ENCODE data around the gene DDIT3.
"Not testable (repeated sequence)": the region's sequence is repeated elsewhere in the genome, so short reads cannot be mapped to it uniquely, and the experiment has no call there.

The DDIT3 gene, protein sequence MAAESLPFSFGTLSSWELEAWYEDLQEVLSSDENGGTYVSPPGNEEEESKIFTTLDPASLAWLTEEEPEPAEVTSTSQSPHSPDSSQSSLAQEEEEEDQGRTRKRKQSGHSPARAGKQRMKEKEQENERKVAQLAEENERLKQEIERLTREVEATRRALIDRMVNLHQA

DNA sequence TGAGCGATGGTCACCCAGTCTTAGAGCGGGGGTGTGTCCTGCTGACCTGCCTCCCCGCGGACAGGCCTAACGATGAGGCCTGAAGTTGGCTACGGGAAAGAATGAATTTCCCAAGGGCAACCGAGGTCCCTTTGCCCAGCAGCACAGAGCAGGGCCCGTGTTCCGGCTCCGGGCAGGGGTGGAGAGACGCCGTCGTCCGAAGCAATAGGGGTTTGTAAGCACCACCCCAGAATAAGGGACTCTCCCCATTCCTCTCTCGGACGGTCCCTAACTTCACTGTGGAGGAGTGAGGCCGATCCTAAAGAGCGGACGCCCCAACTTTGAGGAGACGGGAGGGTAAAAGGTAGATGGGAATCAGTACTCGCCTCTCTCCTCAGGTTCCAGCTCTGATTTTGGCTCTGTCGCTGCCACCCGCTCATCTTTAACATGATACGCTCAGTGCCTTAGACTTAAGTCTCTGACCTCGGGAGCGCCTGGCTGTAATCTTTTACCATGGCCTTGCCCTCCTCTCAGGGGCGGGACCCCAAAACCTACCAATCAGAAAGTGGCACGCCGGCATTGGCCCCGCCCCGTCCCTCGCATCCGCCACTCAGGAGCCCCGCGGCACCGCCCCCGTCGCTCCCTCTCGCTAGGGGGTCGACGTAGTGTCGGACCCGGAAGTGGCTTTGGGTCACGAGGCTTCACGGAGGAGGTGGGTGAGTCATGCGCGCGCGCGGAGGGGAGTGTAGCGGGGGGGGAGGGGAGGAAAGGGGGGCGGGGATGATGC is at the start of gene DDIT3:
Gene DDIT3 (minus strand): TSS at position 462 of the 766 bp plus-strand sequence. CDS start 3,108 bp downstream, outside the sequence.
- in situ Hi-C loops (cut with HindIII; ENCODE audit: low sequenced_read_pairs), result no loop called here

DNA sequence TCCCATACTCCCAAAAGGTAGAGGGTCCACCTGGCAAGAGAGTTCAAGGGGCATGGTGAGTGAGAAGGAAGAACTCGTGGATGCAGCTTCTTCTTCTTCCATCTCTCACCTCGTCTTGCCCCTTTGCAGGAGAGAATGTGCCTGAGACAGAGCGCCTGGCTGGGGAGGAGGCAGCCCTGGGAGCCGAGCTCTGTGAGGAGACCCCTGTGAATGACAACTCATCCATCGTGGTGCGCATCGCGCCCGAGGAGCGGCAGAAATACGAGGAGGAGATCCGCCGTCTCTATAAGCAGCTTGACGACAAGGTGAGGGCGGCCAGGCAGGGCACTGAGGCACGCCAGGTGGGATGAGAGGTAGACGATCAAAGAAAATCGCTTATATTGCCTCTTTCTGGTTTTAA is 49.5 kb upstream of the DDIT3 start:
- in situ Hi-C loops (cut with HindIII; ENCODE audit: low sequenced_read_pairs), result no loop called here

DNA sequence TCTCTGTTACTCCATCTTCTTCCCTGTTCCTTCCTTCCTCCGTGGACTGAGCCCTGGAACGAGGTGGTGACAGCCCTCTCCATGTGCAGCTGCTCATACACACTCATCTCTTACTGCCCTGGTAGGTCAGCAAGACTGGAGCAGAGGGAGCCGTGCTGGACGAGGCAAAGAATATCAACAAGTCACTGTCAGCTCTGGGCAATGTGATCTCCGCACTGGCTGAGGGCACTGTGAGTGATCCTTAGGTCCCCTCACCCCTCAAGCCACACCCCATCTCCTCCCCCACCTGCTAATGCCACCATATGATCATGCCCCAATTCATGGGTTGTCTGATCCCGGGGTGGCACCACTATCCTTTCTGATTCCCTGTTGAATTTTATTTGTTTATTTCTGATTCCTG is 48.5 kb upstream of the DDIT3 start:
- in situ Hi-C loops (cut with HindIII; ENCODE audit: low sequenced_read_pairs), result no loop called here

DNA sequence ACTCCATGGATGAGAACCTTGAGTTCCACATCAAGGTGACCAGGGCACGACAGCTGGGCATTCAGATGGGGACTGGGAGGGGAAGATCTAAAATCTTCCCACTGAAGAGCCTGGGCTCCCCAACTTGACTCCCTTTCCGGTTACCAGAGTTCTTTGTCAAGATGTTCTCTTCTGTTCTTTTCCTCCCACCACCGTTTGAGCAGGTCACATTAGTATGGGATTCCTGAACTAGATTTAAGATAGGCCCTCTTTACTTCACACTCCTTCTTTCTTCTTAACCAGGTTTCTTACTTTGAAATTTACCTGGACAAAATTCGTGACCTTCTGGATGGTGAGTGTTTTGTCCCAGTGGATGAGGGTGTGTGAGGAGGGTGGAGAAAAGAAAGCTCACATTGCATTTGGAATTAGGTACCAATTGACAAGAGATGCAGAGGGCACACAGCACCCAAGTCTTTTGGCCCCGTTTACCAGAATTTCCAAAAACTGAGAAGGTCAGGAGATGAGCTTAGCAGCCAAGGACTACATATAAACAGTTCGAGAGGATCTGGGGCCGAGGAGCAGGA is 43.9 kb upstream of the DDIT3 start:
- in situ Hi-C loops (cut with HindIII; ENCODE audit: low sequenced_read_pairs), result no loop called here

DNA sequence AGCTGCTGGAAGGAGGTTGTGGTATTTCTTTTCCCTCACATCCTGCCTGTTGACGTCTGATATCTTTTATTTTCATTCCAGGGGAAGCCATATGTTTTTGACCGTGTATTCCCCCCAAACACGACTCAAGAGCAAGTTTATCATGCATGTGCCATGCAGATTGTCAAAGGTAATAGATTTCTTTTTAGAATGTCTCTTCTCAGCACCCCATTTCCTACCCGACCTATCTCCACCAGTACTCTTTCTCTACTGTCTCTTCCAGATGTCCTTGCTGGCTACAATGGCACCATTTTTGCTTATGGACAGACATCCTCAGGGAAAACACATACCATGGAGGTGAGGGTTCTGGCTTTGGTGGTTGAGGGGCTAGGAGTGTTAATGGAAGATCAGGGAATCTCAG is 43.0 kb upstream of the DDIT3 start:
- in situ Hi-C loops (cut with HindIII; ENCODE audit: low sequenced_read_pairs), result no loop called here

DNA sequence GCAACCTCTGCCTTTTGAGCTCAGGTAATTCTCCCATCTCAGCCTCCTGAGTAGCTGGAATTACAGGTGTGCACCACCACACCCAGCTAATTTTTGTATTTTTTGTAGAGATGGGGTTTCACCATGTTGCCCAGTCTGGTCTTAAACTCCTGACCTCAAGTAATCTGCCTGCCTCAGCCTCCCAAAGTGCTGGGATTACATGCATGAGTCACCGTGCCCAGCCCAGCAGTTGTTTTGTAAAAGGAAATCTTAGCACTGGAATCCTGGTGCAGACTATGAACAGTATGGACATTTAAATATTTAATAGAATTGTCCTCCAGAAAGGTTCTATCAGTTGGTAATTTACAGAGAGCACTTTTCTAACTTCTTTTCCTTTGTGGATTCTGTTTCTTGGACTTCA is 40.8 kb upstream of the DDIT3 start:
- in situ Hi-C loops (cut with HindIII; ENCODE audit: low sequenced_read_pairs), result not testable (repeated sequence)

DNA sequence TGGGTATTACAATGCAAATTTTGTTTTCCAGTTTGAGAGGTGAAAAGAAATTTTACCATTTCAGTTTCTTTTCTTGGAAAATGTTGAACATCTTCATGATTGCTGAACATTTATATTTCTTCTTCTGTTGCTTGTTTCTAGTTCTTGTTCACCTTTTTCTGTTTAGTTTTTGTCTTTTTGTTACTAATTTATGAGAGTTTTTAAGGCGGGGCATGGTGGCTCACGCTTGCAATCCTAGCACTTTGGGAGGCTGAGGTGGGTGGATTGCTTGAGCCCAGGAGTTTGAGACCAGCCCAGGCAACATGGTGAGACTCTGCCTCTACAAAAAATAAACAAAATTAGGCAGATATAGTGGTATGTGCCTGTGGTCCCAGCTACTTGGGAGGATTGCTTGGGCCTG is 40.2 kb upstream of the DDIT3 start:
- in situ Hi-C loops (cut with HindIII; ENCODE audit: low sequenced_read_pairs), result no loop called here

DNA sequence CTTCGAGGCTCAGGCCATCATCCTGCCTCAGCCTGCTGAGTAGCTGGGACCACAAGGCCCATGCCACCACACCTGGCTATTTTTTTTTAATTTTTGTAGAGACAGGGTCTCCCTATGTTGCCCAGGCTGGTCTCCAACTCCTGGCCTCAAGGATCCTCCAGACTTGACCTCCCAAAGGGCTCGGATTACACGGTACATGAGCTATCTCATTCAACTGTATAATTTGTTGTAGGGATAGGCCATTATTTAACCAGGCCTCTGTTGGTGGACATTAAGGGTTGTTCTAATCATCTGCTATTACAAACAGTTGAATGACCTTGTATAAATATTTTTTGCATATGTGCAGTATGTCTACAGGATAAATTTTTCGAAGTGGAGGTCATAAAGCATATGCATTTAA is 38.5 kb upstream of the DDIT3 start:
- in situ Hi-C loops (cut with HindIII; ENCODE audit: low sequenced_read_pairs), result no loop called here

DNA sequence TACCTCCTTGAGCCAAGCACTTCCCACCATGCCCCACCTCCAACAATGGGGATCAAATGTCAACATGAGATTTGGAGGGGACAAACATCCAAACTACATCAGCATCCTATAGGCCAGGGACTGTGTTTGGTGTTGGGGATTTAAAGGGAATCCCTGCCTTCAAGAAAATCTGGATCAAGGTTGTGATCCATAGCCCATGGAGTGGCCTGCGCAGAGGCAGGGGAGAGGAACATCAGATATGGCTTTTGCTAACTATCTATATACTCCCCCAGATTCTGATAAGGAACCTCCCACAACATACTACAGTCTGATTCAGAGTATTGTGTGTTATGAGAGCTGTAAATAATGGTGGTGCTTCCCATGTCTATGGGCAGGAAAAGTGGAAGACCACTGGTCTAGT is 34.6 kb upstream of the DDIT3 start:
- in situ Hi-C loops (cut with HindIII; ENCODE audit: low sequenced_read_pairs), result no loop called here

DNA sequence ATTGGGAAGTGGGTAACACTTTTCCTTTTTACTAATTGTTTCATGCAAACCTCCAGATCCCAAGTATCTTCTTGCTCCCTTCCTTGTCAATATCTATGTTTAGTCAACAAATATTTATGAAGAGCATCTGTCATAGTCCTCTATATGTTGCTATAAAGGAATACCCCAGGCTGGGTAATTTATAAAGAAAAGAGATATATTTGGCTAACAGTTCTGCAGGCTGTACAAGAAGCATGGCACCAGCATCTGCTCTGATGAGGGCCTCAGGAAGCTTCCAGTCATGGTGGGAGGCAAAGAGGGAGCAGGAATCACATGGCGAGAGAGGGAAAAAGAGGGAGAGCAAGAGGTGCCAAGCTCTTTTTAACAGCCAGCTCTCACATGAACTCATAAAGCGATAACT is 34.1 kb upstream of the DDIT3 start:
- in situ Hi-C loops (cut with HindIII; ENCODE audit: low sequenced_read_pairs), result no loop called here

DNA sequence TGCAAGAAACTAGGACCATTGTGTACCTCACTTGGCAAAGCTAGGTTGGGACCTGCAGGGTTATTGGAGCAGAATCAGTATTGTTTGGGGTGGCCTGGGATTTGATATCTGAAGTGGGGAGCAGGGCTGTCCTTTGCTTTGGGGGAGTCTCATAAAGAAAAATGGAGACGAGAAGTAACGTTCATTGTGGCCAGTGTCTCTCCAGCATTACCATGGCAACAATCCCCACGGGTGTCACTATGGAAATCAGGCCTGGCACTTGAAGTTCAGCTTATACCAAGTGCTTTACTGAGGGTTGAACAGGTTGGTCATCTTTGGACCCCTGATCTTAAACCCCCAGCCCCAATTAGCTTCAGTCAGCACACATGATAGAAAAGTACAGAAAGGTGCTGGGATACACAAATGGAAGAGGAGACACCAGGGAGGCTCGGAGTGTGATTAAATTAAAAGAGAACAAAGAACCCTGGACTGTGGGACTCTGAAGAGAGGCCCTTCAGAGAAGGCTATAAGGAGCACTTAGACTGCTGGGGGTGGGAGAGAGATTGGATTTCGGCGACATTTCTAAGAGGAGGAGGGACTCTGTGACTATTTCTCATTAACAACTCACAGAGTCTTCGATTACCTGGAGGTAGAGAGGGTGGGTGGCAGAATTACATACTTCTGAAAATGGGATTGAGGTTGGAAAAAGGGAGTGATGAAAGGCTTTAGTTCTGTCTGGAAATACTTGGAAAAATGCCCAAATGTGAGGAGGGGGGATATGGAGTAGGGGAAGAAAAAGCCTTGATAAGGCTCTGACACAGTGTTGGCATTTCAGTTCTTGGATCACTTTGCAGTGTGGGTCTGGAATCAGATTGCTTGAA is 33.3 kb upstream of the DDIT3 start:
- in situ Hi-C loops (cut with HindIII; ENCODE audit: low sequenced_read_pairs), result no loop called here

DNA sequence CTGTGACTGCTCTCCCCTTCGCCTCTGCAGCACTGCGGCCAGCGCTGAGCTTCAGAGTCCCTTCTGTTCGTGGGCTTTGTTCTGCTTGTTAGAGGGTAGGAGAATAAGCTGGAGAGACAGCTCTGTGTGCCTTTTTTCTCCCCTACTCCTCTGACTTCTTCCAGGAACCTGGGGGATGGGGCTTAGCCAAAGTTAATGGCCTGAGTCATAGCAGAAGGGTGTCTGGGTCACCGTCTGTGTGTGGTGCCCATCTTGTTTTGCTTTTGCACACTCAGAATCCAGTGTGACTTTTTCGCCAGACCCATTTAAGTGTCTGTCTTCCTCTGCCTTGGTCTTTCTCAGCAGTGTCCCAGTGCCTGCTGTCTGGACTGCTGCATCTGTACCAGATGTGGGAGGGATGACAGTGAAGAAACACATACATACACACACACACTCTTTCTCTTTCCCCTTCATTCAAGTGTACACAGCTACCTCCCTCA is 32.6 kb upstream of the DDIT3 start:
- in situ Hi-C loops (cut with HindIII; ENCODE audit: low sequenced_read_pairs), result no loop called here

DNA sequence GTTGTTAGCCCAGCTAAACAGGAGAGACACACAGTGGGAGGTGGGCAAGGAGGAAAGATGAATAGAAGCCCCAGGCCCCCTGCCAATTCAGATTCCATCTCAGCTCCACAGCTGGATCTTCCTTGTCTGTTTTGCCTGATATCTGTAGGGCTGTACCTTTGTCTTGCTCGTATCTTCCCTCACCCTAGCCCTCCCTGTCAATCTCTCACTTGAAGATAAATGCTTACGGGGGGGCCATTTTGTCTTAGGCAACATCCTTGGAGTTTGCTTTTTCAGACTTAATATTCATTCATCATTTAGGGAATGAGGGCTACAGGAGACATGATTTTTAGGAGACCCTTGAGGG is 32.0 kb upstream of the DDIT3 start:
- in situ Hi-C loops (cut with HindIII; ENCODE audit: low sequenced_read_pairs), result no loop called here

DNA sequence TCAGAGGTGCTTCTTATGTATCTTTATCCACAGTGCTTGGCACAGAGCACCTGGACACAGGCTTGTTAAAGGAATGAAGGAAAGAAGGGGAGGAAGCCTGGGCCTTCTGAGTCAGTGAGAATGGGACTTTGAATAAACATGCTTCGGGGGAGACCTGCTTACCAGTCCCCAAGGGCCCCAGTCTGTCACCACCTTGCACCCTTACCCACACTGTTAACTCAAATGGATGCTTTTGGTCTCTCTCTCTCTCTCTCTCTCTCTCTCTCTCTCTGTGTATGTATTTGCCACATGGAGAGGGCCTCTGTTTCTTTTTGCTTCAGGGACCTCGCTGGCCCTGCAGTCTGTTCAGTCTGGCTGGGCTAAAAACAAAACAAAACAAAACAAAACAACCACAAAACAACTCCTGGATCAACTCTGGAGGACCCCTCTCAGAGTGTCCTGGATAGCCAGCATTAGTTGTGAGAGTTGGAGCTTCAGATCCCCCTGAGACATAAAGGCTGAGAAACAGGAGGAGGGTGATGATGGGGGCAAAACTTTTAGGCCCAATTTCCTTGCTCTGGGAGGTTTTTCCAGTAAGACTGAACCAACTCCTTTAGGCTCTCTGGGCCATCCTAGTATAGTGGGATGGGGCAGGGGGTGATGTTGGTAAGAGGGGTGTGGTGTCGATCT is 31.5 kb upstream of the DDIT3 start:
- in situ Hi-C loops (cut with HindIII; ENCODE audit: low sequenced_read_pairs), result no loop called here

DNA sequence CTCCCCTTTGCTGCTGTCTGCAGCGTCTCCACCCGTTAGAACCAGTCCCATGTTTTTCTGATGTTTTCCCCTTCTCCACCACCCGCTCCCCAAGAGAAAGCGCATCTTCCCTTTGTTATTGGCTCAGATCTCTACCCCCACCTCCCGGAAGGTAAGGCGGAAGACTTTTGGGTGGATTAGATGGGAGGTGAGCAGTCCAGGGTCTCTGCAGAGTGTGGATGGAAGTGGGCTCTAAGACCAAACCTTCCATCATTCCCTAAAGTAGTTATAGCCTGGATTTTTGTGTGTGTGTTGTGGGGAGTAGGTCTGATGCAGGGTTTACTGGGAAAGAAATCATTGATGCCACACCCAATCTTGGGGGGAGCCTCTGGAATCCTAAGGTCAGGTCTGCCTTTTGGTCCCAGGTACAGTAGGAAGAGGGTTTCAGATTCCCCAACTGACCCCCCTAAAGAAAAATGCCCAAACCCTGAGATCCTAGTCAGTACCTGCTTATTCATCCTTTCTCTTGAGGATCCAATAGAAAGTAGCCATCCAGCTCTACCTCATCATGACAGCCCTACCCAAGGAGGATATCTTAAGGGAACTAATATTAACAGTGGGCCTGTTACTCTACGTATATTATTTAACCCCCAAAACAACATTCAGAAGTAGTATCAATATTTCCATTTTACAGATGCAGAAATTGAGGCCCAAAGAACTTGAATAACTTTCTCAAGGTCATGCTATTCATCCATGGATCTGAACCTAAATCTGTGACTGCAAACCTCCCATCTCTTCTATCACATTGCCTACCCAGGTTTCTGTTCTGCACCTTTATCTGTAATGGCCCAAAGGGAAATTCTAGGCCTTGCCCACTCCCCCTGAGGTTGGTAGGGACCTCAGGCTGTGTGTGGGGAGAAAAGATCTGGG is 30.6 kb upstream of the DDIT3 start:
- in situ Hi-C loops (cut with HindIII; ENCODE audit: low sequenced_read_pairs), result no loop called here

DNA sequence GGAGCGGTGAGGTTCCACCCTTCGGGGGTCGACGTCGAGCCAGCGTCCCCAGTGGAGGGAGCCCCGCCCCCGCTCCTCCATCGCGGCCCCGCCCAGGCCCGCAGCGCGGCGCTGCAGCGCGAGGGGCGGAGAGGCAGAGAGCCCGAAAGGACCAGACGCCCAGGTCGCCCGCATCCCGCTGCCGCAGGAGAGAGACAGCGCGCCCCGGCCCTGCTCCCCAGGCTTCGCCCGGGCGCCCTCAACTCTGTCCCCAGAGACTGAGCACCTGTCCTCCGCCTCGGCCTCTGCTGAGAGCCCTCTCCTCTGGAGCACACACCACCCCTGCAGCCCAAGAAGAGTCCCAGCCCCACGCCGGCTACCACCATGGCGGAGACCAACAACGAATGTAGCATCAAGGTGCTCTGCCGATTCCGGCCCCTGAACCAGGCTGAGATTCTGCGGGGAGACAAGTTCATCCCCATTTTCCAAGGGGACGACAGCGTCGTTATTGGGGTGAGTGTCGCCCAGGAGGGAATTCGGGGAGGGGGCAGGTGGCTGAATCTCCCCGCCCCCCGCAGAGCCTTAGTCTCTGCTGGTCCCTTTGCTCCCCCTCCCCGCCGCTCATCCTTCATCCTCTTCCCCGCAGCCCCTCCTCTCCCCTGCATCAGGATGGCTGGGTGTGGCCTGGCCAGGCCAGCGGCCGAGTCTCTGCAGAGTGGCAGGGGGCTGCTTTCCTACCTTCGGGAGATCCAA is 29.8 kb upstream of the DDIT3 start, which contains the start of gene KIF5A:
Gene KIF5A (plus strand): TSS at position 136 of the 732 bp plus-strand sequence. CDS start 228 bp downstream, at position 364.
- in situ Hi-C loops (cut with HindIII; ENCODE audit: low sequenced_read_pairs), result no loop called here

DNA sequence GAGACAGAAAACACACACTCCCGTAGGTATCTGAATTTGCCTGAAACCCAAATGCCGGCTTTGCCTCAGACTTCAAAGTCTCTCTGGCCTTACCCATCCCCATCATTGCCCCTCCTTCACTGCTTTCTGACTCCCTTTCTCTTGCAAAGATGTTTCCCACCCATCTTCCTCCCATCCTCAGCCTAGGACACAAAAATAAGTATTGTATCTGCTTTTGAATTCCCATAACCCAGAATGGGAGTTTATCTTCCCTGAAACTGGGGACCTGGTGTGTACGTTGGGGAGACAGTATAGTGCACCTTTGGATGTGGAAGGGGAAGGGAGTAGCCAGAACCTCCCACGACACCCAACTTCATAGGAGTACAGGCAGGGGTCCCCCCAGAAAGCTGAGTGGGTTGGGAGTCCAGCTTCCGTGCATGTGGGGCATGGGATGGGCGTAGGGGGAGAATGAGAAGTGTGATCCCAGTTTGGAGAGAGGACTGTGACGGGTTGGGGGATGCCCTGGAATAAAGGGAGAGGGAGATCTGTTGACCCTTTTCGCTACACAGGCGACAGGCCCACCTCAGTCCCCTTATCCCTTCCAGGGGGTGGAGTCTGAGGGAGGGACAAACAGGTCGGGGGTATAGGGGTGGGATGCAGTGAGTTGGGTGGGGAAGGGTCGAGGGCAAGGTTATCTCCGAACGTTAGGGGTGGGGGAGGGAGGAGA is 29.0 kb upstream of the DDIT3 start:
- in situ Hi-C loops (cut with HindIII; ENCODE audit: low sequenced_read_pairs), result no loop called here

DNA sequence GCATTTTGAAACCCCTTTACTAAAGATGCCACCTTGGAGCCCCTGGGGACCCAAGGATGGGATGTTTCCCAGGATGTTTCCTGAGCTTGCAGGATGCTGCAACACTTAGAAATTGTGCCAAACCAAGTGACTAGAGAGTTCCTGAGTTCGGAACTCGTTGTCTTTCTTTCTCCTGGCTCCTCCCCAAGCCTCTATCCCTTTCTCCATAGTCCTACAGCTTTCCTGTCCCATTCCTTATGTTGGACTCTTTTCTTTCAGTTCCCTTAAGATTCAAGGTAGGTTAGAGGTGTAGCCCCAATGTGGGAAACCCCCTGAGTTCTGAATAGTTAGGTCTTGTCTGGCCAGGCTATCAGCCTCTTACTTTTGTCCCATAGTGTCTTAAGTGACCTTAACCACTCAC is 28.2 kb upstream of the DDIT3 start:
- in situ Hi-C loops (cut with HindIII; ENCODE audit: low sequenced_read_pairs), result no loop called here

DNA sequence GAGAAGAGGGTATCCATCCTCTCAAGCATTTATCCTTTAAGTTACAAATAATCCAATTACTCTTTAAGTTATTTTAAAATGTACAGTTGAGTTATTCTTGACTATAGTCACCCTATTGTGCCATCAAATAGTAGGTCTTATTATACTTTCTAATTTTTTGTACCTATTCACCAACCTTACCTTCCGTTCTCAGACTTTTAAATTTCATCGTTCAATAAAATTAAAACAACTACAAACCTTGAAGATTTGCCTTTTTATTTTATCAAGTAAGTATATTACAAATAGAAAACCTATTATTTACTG is 27.6 kb upstream of the DDIT3 start:
- in situ Hi-C loops (cut with HindIII; ENCODE audit: low sequenced_read_pairs), result no loop called here
